Measurements from ENCODE around the gene ANP32A.

ANP32A gene

GRCh38 chr15:68798346-68799094 lies 22.2 kb downstream of the ANP32A start:
- Histone ChIP-seq H3K27ac (ENCODE audit: poor library complexity, severe bottlenecking) (no peak overlapping the region), H3K27me3 (ENCODE audit: insufficient read depth, poor library complexity, severe bottlenecking) (no peaks in the 10 kb centered on the region), H3K36me3 (ENCODE audit: low read depth) (peaks cover 25% of the 10 kb centered on the region), H3K9me3 (ENCODE audit: severe bottlenecking) (no peaks in the 10 kb centered on the region), H3K4me3 (ENCODE audit: severe bottlenecking) (no peak overlapping the region), H3K4me1 (ENCODE audit: insufficient read depth, poor library complexity, severe bottlenecking) (peaks cover 26% of the 10 kb centered on the region)
- ATAC-seq (ENCODE audit: low read depth), result no peak
- no peak for TF ChIP-seq CTCF (IDR thresholded peaks at IDR 0.05; ENCODE audit: poor library complexity, severe bottlenecking)
- DNase-seq (ENCODE audit: low spot score), result no peak

GRCh38 chr15:68797599-68798345 lies 22.9 kb downstream of the ANP32A start:
- H3K4me3 ChIP-seq (ENCODE audit: severe bottlenecking), result no peak overlapping the region
- peaks cover 25% of the 10 kb centered on the region for H3K36me3 ChIP-seq (ENCODE audit: low read depth)
- no peaks in the 10 kb centered on the region for H3K27me3 ChIP-seq (ENCODE audit: insufficient read depth, poor library complexity, severe bottlenecking)
- peaks cover 21% of the 10 kb centered on the region for H3K4me1 ChIP-seq (ENCODE audit: insufficient read depth, poor library complexity, severe bottlenecking)
- ATAC-seq (ENCODE audit: low read depth) (no peak), DNase-seq (ENCODE audit: low spot score) (no peak)
- no peaks in the 10 kb centered on the region for H3K9me3 ChIP-seq (ENCODE audit: severe bottlenecking)
- no peak overlapping the region for H3K27ac ChIP-seq (ENCODE audit: poor library complexity, severe bottlenecking)
- no peak for TF ChIP-seq CTCF (IDR thresholded peaks at IDR 0.05; ENCODE audit: poor library complexity, severe bottlenecking)

GRCh38 chr15:68797191-68797590 lies 23.5 kb downstream of the ANP32A start:
- H3K4me3 ChIP-seq (ENCODE audit: severe bottlenecking), result no peak overlapping the region
- ATAC-seq (ENCODE audit: low read depth) (no peak), DNase-seq (ENCODE audit: low spot score) (no peak)
- no peaks in the 10 kb centered on the region for H3K27me3 ChIP-seq (ENCODE audit: insufficient read depth, poor library complexity, severe bottlenecking)
- peaks cover 15% of the 10 kb centered on the region for H3K4me1 ChIP-seq (ENCODE audit: insufficient read depth, poor library complexity, severe bottlenecking)
- H3K36me3 ChIP-seq (ENCODE audit: low read depth), result peaks cover 25% of the 10 kb centered on the region
- H3K9me3 ChIP-seq (ENCODE audit: severe bottlenecking), result no peaks in the 10 kb centered on the region
- no peak overlapping the region for H3K27ac ChIP-seq (ENCODE audit: poor library complexity, severe bottlenecking)
- no peak for TF ChIP-seq CTCF (IDR thresholded peaks at IDR 0.05; ENCODE audit: poor library complexity, severe bottlenecking)

GRCh38 chr15:68796576-68796975 lies 24.1 kb downstream of the ANP32A start:
- Histone ChIP-seq H3K4me3 (ENCODE audit: severe bottlenecking) (no peak overlapping the region), H3K27me3 (ENCODE audit: insufficient read depth, poor library complexity, severe bottlenecking) (no peaks in the 10 kb centered on the region), H3K27ac (ENCODE audit: poor library complexity, severe bottlenecking) (no peak overlapping the region), H3K4me1 (ENCODE audit: insufficient read depth, poor library complexity, severe bottlenecking) (peaks cover 14% of the 10 kb centered on the region), H3K36me3 (ENCODE audit: low read depth) (peaks cover 25% of the 10 kb centered on the region), H3K9me3 (ENCODE audit: severe bottlenecking) (no peaks in the 10 kb centered on the region)
- ATAC-seq (ENCODE audit: low read depth), result no peak
- no peak for DNase-seq (ENCODE audit: low spot score)
- no peak for TF ChIP-seq CTCF (IDR thresholded peaks at IDR 0.05; ENCODE audit: poor library complexity, severe bottlenecking)

All from RWPE2 (cell line).